GM21723 (cell line): ENCODE results near the gene UTS2.

Experiments used
- ATAC-seq: cut with Tn5 transposase; IDR thresholded peaks from one replicate; pipeline ENCODE4 v1.9.1; 2021; ENCODE audit warnings: mild to moderate bottlenecking, moderate library complexity; ENCODE audit not compliant: unreplicated experiment

UTS2 gene

DNA sequence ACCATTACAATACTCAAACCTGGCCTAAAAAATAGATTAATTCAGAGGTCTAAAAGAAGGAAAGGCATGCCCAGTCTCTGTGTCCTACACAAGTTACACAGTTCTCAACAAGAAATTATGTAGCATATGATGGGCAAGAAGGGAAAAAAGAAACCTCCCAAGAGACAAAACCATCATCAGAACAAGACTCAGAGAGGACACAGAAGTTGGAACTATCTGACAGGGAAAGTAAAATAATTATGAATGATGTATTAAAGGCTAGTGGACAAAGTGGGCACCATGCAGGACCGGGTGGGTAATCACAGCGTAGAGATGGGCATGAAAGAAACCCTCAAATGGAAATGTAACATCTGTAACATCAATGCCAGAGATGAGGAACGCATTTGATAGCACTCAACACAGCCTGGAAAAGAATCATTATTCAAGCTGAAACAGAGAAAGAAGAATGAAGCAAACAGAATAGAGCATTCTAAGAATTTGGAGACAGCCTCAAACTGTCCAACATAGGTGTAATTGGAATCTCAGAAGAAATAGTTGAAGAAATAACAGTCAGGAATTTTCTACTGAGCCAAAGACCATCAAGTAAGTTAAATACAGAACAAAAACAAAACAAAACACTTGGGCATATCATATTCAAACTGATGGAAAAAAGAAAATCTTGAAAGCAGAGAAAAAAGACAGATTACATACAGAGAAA, 39.0 kb downstream of the UTS2 start:
- no peak for ATAC-seq

- no peak for ATAC-seq
These were observed 41.4 kb downstream of the UTS2 start for GRCh38 chr1:7811476-7811875.

DNA sequence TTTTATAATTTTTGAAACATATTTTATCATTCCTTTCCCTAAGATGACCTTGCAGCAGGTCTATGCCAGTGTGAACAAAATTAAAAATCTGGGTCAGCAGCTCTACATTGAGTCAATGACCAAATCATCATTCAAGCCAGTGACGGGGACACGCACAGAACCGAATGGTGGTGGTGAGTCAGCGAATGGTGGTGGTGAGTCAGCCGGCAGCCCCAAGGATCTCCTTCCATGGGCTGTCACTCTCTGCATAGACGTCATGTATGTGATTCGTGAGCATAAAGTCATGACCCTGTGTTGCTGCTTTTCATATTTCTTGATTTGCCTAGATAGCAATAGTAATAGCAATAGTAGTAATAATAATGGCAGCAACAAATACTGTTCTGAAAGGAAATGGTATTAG, 42.5 kb downstream of the UTS2 start:
- ATAC-seq: no peak

GRCh38 chr1:7809742-7810141, 43.1 kb downstream of the UTS2 start:
- ATAC-seq: no peak

DNA sequence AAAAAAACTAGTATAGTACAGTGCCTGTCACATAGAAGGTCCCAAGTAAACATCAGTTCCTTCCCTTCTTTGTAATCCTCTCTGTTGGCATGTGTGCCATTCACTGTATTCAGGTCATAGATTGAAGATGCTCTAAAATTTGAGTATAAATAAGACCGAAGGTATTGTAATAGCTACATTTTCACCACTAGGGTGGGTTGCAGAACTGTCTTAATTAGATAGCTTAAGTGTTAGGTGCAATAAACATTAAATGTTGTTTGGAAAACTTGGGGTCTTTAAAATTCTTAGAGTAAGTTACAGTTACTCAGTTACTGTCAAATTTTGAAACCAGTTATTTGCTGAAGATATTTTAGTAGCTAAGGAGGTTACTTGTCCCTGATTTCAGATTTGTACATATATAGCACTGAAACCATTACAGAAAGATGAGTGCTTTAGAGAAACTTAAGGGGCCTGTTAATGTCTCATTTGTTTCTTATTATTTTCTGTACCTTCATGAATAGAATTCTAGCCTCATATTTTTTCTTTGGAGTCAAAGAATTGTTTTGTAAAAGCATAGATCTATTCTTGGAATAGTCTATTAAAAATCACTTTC, 44.5 kb downstream of the UTS2 start:
- ATAC-seq: no peak

DNA sequence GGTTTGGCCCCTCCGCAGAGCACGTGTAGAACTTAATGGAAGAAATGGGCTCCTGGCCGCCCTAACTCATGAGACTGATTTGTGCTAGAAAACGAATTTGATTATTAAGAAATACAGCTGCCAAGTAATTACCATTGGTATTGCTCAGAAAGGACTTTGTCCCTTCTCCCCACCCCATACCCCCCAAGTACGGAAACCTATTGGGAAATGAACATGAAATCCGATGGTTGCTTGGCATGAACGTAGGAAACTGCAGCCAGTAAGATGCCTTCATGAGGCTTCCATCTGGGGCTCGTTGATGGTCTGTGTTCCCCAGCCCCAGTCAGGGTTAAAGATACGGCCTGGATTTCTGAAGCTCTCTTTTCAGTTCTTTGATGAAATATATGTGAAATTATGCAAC, 47.4 kb downstream of the UTS2 start:
- ATAC-seq: no peak
